LoVo (cell line): ENCODE results near the gene CDC37L1.
"Not testable (repeated sequence)": the region's sequence is repeated elsewhere in the genome, so short reads cannot be mapped to it uniquely, and the experiment has no call there.

ENCODE experiments used
- DNase-seq: peaks from one replicate; pipeline ENCODE4 v3.0.0-alpha.2; 2016; ENCODE audit warnings: low spot score

The CDC37L1 gene

GRCh38 chr9:4716163-4716562 lies 36.8 kb downstream of the CDC37L1 start:
- no peak for DNase-seq

GRCh38 chr9:4717815-4718214 lies 38.4 kb downstream of the CDC37L1 start:
- no peak for DNase-seq

- DNase-seq: no peak
Measured at GRCh38 chr9:4718911-4719310, 39.5 kb downstream of the CDC37L1 start.

GRCh38 chr9:4721736-4722135 lies 42.4 kb downstream of the CDC37L1 start:
- DNase-seq: no peak

- DNase-seq: no peak
Measured at GRCh38 chr9:4725706-4726442, 46.5 kb downstream of the CDC37L1 start.

GRCh38 chr9:4727593-4727992 lies 48.2 kb downstream of the CDC37L1 start:
- no peak for DNase-seq

- DNase-seq: no peak
Measured at GRCh38 chr9:4732890-4733289, 53.5 kb downstream of the CDC37L1 start.

- DNase-seq: no peak
Measured at GRCh38 chr9:4734150-4734549, 54.8 kb downstream of the CDC37L1 start.

GRCh38 chr9:4738866-4739586 lies 59.7 kb downstream of the CDC37L1 start:
- DNase-seq: no peak

- no peak for DNase-seq
Measured at GRCh38 chr9:4739587-4740387, 60.4 kb downstream of the CDC37L1 start.

- DNase-seq: peak; percentile 39
Measured at GRCh38 chr9:4740388-4740637, 60.9 kb downstream of the CDC37L1 start.

GRCh38 chr9:4740638-4741364 lies 61.4 kb downstream of the CDC37L1 start, which contains the start of gene AK3:
Gene AK3 (minus strand): TSS chr9:4741202. CDS start chr9:4741087, 115 bp downstream.
- DNase-seq: peak; percentile 88

- peak; percentile 38 for DNase-seq
Measured at GRCh38 chr9:4741365-4742089, 62.2 kb downstream of the CDC37L1 start.

- no peak for DNase-seq
Measured at GRCh38 chr9:4742246-4742645, 62.9 kb downstream of the CDC37L1 start.

GRCh38 chr9:4743131-4743875 lies 63.9 kb downstream of the CDC37L1 start:
- DNase-seq: peak; percentile 11

GRCh38 chr9:4746278-4747030 lies 67.1 kb downstream of the CDC37L1 start:
- no peak for DNase-seq

- DNase-seq: no peak
Measured at GRCh38 chr9:4748612-4749011, 69.2 kb downstream of the CDC37L1 start.

GRCh38 chr9:4750023-4750673 lies 70.8 kb downstream of the CDC37L1 start:
- peak; percentile 30 for DNase-seq

GRCh38 chr9:4754530-4754929 lies 75.2 kb downstream of the CDC37L1 start:
- DNase-seq: not testable (repeated sequence)
